NCI-H1694 treated with DMSO at 0.1 percent for 48 hours (cell line): ENCODE results near the gene ADCY6.

ENCODE experiments used
- DNase-seq: peaks from one replicate; lab custom pipeline; 2025; lab: John Stamatoyannopoulos, UW

Gene ADCY6

DNA sequence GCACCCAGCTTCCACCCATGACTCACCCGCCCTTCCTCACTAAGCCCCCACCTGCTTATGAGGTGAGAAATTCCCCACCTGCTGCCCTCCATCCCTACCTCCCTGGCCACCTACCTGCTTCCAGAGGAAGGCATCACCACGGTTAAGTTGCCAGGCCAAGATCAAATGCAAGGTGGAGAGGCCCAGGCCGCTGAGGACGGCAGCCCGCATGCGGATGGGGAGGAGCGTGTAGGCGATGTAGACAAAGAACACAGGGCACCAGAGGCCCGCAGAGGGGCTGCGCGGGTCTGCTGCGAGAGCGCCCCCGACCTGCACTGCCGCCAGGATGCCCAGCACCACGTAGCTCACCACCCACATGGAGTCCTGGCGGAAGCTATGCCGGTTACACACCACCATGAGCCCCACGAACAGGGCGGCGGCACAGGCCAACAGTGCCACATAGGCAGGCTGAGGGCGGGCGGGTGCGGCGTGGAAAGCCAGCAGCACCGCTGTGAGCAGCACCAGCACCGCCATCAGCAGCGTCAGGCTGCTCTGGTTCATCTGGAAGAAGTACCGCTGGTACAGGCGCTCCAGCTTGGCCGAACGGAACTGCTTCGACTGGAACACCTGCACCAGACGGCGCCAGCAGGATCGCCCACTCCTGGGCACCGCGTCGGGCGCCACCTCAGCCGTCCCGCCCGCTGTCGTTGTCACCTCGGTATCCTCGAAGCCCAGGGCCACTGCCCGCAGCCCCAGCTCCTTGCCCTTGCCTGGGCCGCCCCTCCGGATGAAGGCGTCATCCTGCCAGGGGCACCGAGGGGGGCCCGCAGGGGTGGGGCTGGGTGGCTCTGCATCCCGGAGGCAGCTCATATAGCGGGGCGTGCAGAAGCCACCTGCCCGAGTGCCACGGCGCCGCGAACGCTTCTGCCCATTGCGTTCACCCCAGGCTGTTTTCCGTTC is 6.2 kb downstream of the ADCY6 start:
- no peak for DNase-seq

DNA sequence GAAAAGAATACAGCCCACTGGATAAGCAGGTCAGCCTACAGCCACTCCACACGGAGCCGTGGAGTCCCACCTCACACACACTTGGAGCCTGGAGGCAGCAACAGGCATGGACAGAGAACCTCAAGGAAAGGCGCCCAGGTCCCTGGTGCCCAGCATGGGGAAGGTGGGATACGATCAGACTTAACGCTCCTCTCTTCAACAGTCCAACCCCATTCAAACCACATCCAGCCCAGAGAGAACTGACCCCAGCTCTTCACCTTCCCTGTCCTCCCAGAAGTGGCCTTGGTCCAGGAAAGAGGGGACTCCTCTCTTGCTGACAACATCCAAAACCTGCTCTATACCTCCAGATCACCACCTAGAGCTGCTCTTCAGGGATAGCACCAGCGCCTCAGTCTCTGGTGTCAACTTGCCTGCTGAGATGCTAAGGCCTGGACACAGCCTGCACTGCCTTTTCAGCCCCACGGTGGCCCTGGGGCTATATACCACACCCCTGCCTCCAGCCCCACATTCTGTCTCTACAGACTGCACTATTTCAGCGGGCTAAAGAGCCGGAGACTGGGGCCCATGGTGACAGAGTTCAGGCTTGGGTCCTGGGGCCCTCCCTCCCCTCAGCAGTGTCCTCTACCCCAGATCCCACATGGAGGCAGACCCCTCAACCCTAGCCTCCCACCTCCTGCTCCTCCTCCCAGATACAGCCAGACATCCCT is 7.0 kb downstream of the ADCY6 start:
- DNase-seq: no peak

DNA sequence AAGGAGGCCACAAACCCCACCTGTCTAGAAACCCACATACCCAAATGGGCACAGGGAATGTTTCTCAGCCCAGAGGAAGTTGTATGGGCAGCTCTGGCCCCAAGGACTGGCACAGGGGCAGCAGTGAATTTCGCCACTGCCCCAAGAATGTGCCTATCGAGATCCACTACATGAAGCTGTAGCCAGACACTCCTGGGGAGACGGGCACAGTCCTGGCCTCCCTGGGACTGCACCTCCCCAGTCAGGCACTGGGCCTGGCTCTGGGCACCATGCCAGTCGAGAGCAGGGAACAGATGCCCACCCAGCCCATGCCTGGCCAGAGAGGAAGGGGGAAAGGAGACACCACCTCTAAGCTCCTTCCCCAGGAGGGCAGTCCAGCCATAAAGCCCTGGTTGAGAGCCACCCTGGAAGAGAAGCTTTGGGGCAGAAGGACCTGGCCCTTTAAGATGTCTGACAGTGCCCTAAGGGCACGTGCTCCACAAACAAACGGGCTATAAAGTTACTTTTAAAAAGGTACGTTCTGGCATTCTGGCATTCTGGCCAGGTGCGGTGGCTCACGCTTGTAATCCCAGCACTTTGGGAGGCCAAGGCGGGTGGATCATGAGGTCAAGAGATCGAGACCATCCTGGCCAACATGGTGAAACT is 8.4 kb downstream of the ADCY6 start:
- DNase-seq: no peak

DNA sequence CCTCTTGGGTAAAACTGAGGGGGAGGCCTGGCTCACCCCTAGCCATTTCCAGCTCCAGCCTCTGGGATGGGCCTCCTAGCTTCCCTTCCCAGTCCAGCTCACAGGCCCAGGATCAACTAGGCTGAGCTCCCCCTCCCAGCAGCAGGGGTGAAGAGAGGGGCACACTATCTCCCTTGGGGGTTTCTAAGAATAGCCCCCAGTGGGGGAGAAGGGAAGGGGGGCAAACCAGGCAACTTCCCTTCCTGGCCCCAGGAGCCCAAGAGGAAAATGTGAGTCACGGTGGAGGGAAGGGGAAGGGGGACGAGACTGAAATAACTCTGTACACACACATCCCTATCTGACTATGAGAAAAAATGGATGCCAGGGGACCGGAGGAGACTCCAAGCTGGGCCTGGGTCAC is 9.0 kb downstream of the ADCY6 start:
- DNase-seq: no peak

DNA sequence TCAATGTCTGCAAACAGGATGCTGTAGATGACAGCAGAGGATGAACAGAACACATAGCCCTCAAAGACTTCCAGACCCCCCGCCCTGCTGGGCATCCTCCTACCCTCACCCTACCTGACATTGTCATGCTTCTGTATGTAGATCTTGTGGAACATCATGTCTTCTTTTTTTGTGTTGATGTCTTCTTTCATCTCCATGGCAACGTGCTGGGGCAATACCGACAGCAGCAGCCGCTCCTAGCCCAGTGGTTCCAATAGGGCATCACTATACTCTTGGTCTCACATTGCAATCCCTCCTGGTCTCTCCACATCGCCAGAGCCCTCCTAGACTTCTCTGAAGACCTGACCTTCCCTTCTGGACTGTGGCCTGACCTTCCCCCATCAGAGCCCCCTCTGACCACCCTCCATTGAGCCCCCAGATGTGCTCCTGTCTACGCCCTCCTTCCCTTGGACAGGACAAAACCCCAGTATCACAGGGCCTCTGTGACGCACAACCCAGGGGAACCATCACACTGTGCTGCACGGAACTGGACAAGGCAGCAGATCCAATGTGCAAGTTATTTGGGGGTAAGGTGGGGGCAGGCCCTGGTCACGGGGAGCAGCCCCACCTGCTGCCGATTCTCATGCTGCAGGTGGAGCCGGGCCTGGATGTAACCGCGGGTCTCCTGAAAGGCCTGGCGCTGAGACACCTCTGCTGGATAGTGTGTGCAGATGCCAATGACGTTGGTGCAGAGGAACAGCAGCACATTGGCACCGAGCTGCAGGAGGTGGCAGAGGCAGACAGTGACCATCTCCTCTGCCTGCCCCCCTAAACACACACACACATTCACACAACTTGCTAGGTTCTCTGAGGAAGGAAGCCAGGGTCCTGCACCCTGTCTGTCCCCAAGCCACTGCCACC is 11.1 kb downstream of the ADCY6 start:
- no peak for DNase-seq

DNA sequence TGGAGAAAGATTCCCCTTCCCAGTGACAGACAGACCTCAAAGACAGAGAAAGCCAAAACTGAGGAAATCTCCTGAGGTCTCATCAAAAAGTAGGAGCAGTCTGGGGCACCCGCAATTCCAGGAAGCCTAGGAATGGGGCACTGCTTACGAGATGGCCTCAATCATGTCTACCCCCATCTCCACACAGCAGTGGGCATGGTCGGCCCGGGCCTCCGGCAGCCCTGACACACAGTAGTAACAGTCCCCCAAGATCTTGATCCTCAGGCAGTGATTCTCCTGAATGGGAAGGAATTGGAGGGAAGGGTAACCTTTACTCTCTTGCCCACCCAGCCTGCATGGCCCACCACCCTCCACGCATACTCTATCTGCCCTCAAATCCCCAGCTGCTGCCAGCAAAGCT is 11.9 kb downstream of the ADCY6 start:
- no peak for DNase-seq

DNA sequence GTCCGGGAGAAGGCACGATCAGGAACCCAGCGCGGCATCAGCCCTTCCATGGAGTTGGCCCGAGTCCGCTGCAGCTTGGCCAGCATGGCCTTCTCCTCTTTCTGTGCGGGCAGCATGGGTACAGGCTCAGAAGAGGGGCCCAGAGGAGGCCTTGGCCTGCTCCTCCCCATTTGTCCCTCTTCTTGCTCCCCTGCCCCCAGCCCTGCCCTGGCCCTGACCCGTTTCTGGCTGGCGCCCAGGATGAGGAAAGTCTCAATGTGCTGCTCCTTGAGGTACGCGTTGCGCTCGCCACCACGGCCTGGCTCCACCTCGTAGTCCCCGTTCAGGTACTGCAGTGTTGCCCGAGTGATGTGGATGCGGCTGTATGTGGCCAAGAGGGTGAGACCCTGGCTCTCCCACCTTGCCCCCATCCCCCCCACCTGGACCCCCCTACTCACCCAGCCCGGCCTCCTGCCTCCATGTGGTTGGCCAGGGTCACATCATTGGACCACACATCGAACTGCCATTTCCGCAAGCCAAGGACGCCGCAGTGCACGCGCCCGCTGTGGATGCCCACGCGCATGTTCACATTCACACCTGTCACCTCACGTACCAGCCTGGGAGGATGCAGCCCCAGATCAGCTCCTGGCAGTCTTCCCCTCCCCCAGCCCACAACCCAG is 12.8 kb downstream of the ADCY6 start:
- DNase-seq: no peak

DNA sequence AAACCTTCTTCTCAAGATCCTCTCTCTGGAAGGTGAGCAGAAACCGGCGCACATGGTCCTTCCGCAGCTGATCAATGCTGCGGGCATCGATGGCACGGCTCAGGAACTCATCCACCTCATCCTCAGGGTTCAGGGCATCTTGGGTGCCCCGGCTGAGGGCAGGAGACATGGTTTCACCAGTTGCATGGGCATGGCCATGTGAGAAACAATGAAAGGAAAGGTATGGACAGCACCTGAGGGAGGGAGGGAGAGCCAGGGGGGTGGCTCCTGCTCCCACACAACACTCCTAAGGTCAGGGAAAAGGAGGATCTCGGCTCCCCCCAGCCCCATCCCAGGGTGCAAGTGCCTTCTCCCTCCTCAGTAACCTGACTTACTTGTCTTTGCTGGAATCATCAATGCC is 13.6 kb downstream of the ADCY6 start:
- no peak for DNase-seq

DNA sequence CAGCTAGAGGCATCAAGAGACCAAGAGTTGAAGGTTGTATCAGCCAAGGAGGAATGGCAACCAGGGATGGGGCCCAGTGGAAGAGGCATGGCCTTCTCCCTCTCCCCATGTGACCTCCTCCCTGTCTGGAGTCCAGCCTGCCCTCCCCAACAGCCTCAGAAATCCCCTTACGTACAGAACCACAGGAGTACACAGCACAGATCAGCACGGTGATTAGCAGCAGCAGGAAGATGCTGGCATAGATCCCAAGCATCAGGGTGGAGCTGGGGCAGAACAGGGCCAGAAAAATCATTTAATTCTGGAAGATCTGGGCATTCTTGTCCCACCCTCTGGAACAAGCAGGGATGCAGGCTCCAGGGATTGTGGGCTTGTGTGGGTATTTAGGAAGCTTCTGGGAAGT is 14.4 kb downstream of the ADCY6 start:
- no peak for DNase-seq

DNA sequence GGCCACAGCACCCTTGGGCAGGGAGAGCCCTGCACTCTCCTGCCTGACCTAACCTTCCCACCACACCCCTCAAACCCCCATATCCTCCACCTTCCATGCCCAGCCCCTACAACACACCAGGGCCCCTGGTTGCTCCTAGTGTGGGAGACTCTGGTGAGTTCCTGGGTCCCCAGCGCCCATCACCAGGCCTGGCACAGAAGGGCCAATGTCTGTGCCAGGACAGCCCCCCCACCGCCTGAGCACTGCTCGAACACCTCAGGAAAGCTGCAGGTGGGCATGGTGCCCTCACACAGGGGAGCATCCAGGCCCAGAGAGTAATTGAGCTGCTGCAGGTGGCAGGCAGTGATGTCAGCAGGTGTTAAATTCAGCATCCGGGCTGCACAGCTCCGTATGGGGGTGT is 15.2 kb downstream of the ADCY6 start:
- no peak for DNase-seq

DNA sequence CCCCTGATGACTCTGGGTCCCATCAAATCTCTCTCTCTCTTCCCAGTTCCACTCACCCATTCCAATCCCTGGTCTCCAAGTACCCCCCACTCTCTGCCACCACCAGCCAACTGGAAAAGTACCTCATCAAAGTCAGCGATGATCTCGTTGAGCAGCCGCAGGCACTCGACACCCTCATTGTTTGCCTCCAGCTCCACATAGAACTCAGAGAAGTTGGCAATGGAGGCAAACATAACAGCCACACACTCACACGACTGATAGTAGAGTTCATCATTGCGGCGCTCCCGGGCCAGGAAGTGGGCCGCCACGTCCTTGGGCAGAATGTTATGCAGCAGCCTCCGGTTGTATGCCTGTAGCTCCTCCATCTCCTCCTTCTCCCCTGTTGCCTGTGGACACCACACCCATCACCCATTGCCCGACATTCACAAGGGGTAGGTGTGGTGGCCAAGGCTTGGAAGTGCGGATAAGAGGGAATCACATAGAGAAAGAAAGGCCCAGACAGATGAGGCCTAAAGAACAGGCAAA is 17.2 kb downstream of the ADCY6 start:
- DNase-seq: no peak

DNA sequence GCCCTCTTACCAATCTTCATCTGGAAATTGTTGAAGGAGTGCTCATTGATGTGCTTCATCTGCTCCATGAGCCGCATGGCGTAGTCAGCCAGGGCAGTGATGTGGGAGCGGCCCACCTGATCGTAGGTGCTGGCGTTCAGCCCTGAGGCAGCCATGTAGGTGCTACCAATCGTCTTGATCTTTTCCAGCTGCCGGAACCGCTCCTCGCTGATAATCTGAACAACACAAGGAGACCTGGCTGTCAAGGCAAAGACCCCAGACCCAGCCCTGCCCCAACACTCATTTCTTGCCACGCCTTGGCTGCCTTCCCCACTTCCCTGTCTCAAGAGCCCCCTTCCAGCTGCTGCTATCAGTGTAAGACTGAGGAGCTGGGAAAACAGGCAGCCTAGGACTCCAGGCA is 18.1 kb downstream of the ADCY6 start:
- no peak for DNase-seq

DNA sequence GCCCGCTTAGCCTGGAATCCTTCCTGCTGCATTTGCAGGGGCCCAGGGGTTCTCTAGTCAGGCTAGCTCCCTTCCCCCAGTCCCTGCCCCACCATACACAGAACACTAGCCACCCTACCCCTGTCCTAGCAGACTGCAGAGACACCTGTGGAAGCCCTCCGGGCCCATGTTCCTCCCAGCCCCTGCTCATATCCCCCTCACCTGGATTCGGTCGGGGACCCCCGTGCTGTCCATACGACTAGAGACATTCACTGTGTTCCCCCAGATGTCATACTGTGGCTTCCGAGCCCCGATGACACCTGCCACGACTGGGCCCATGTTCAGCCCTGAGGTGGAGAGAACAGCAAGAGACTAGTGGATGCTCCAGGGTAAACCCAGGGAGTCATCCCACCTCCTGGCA is 20.2 kb downstream of the ADCY6 start:
- DNase-seq: no peak

DNA sequence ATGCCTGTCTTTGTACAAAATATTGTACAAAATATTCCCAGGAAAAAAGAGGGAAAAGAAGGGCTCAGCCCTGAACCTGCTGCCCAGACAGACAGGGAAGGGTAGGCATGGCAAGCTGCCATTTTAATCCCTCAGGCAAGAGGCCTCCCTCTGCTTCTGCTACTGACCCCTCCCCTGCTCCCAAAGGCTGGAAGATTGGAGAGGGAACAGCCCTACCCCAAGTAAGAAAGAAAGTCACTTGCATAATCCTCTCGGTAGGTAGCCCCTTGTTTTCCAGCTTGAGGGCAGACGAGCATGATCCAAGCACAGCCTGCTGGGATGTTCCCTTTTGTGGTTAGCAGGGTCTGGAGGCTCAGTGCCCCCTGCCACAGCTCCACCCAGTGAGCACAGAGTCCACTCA is 20.7 kb downstream of the ADCY6 start:
- DNase-seq: no peak

DNA sequence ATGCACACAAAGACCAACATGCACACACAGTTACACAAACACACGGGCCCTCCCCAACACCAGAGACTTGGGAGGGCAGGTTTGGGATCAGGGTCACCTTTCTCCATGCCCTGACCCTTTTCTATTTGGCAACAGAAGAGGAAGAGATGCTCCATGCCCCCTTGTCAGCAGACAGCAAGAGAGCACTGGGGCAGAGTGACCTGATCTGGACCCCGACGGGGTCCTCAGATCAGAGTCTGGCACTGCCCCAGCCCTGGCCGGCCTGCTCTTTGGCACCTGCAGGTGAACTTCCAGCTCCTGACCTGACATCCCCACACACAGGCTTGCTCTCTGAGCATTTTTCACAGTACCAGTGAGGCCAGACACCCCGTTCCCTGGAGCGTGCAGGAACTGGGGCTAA is 21.4 kb downstream of the ADCY6 start:
- no peak for DNase-seq

DNA sequence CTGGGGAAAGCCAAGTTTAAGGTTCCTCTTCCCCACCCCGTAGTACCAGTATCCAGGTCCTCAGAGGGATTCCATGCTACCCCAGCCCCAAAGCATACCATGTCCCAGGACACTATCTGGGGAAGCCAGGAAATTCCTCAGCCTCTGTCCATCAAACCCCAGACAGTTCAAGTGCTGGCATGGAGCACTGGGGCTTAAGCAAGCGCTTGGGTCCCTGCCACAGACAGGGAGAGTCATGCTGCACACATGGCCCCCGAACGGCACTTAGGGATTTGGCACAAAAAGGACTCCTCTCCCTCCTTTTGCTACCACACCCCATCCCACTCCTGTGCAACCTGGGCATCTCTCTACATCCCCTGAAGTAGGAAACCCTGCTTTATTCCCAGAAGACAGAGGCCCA is 21.8 kb downstream of the ADCY6 start:
- DNase-seq: no peak

DNA sequence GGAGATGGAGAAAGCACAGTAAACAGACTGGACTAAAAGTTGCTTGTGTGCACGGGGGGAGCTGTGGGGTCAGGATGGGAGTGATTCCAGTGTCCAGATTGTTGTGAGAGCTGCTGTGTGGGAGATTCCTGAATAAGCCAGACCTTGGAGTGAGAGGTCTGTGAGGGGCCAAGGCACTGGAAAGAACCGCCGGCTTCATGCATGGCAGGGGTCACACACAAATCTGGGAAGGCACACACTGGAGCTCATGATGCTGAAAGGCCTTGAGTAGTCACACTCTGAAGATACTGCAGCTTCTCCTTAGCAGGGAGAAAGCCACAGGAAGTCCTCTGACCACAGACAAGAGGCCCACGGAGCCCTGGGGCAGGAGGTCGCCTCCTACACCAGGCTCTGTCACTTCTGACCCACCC is 23.1 kb downstream of the ADCY6 start:
- no peak for DNase-seq

DNA sequence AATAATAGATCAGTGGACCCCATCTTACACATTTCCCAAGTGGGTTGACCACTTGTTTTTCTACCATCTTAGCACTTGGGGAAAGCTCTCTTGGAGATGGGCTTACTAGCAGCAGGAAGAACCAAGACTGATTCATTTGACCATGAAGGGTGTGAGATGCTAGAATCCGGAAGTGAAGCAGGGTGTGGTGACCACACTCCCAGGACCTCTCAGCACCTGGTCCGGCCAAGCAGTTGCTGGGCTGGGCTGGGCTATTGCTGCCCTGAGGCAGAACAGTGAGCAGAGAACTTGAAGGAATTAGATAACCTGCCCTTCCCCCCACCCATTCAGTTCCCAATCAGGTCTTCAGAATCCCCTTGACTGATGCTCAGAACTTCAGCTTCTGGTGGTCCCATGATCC is 24.4 kb downstream of the ADCY6 start:
- DNase-seq: no peak

DNA sequence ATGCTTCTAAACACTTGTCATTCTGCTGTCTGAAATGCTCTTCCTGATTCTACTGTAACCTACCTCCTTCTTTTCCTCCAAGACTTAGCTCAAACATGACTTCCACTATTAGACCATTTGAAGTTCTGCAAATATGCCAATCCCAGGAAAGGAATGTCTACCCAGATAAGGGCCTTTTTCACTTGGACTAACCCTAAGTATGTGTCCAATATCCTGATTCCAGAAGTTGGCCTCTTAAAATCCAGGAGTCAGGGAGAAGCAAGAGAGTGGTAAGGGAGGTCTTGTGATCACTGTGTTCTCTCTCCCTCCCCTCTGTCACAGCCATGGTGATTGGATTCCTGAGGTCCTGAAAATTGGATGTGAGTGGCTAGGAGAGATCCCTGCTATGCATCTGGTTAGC is 30.2 kb downstream of the ADCY6 start:
- DNase-seq: no peak

DNA sequence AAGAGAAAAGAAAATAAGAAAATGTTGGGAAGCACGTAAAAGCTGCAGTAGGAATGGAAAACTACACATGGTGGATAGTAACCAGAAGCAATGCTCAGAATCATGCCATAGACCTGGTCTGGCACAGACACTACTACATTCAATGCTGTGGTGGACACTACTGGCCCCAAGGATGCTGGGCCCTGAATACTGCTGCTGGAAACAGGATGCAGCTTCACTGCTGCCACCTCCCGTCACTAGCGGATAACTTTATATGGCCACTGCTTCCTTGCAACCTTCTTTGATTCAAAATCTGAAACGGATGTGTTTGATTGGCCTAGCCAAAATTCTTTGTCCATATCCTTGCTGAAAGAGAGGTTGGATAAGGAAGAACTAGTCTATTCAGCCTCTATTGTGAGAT is 30.7 kb downstream of the ADCY6 start:
- DNase-seq: no peak

DNA sequence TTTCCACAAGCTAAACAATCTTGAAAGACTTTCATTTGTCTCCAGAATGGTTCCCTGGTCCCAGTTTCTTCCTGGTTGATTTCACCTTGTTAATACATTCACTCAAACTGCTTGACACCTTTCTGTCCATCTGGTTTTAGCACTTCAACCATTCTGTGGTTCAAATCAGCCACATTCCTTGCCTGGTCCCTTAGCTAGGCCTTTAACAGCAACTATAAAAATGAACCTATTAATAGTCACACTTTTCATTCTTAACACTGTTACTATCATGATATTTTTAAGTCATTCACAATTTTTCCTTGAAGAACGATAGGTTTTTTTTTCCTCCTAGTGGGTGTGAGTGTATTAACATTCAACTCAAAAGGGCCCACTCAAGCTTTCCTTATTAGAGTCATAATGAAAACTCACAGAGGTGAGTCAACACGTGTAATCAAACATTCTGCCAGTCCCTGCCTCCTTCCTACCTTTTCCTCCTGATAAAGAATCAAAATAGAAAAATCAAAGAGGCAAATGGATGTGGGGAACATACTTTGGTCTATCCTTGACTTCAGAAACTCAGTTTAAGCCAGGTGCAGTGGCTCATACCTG is 38.0 kb downstream of the ADCY6 start:
- no peak for DNase-seq
